Tibial nerve (tissue), 4 donors: ENCODE results near the gene ALK. TPM values are rescaled to one million over a fixed set of nuclear protein-coding genes. Genes with fewer than 3 reads are reported as not detected.

Source experiments
- DNase-seq, 2 donors: peaks; one replicate each; pipeline ENCODE4 v3.0.0-alpha.2; 2019; ENCODE audit warnings: low spot score in 2 of 2
- H3K27ac ChIP-seq, 4 donors: fragments of 200-600 bp; sonication (generic) in 3 of 4; one replicate each; pipeline ENCODE4 v1.5.1; 2017 to 2019; ENCODE audit warnings: mild to moderate bottlenecking in 1 of 4
- H3K27me3 ChIP-seq, 2 donors: fragments of 200-600 bp; sonication (generic) in 1 of 2; one replicate each; pipeline versions ENCODE4 v1.5.1 to v1.6.0; 2017 to 2019
- H3K36me3 ChIP-seq, 3 donors: fragments of 200-600 bp; sonication (generic); one replicate each; pipeline ENCODE4 v1.5.1; 2018 to 2019
- H3K4me1 ChIP-seq, 4 donors: fragments of 200-600 bp; sonication (generic) in 3 of 4; one replicate each; pipeline ENCODE4 v1.5.1; 2017 to 2019
- H3K4me3 ChIP-seq, 4 donors: fragments of 200-600 bp; sonication (generic) in 3 of 4; one replicate each; pipeline ENCODE4 v1.5.1; 2017 to 2019; ENCODE audit warnings: mild to moderate bottlenecking in 1 of 4, moderate library complexity in 1 of 4
- H3K9me3 ChIP-seq, 4 donors: fragments of 200-600 bp; sonication (generic) in 3 of 4; one replicate each; pipeline ENCODE4 v1.5.1; 2017 to 2019
- CTCF ChIP-seq, 5 experiments: fragments of 200-600 bp in 3 of 5; fragments of 450-650 bp in 2 of 5; sonication (generic) in 3 of 5; IDR thresholded peaks; one replicate each; pipeline ENCODE4 v1.5.1; 2016 to 2019; ENCODE audit warnings: antibody characterized with exemption in 5 of 5, mild to moderate bottlenecking in 3 of 5, moderate library complexity in 2 of 5
- EP300 ChIP-seq, 2 donors: sonication (generic); formaldehyde crosslinking; IDR thresholded peaks; one replicate each; pipeline ENCODE4 v1.6.1; 2017; ENCODE audit warnings: antibody characterized with exemption in 2 of 2, mild to moderate bottlenecking in 1 of 2
- POLR2A ChIP-seq, 2 donors: fragments of 450-650 bp; IDR thresholded peaks; one replicate each; pipeline ENCODE4 v1.6.1; 2017; ENCODE audit warnings: antibody characterized with exemption in 2 of 2, mild to moderate bottlenecking in 2 of 2, moderate library complexity in 2 of 2
- WGBS, 2 donors: methylation state at CpG; one replicate each; pipeline ENCODE4 v1.1.5; 2018; 5-methylcytosine and 5-hydroxymethylcytosine counted together
- total RNA-seq, 4 donors: library from RNA; depleted of rRNA; stranded (reverse); fragments of >200 nt; gene quantifications; one replicate each; pipeline ENCODE4 v1.1.0, GENCODE V29; 2016

The ALK gene
- total RNA-seq, 4 donors from 2014 or later, result 0.39 to 4.8 (median 0.66) TPM

GRCh38 chr2:29269095-29269764 is 652.2 kb downstream of the ALK start:
- Histone ChIP-seq H3K27me3 (no peaks in the 10 kb centered on the region), H3K4me1 (no peaks in the 10 kb centered on the region), H3K4me3 (no peak overlapping the region), H3K9me3 (no peaks in the 10 kb centered on the region), H3K36me3 (no peaks in the 10 kb centered on the region), H3K27ac (no peak overlapping the region)
- 81 to 82% methylated on average over 11 of the region's 11 CpGs for WGBS, 2 donors
- DNase-seq, result no peak
- TF ChIP-seq CTCF (IDR thresholded peaks at IDR 0.05), result no peak
- no peak for TF ChIP-seq EP300 (IDR thresholded peaks at IDR 0.05)
- no peak for TF ChIP-seq POLR2A (IDR thresholded peaks at IDR 0.05)

- Histone ChIP-seq H3K36me3 (no peaks in the 10 kb centered on the region), H3K9me3 (no peaks in the 10 kb centered on the region), H3K4me1 (no peaks in the 10 kb centered on the region), H3K27me3 (no peaks in the 10 kb centered on the region), H3K27ac (no peak overlapping the region), H3K4me3 (no peak overlapping the region)
- 25 to 27% methylated on average over 2 of the region's 2 CpGs for WGBS, 2 donors
- TF ChIP-seq EP300 (IDR thresholded peaks at IDR 0.05) (no peak), CTCF (IDR thresholded peaks at IDR 0.05) (no peak), POLR2A (IDR thresholded peaks at IDR 0.05) (no peak)
- no peak for DNase-seq
Observed at GRCh38 chr2:29267720-29268119, 653.7 kb downstream of the ALK start.

GRCh38 chr2:29263886-29264285 is 657.5 kb downstream of the ALK start:
- Histone ChIP-seq H3K4me1 (no peaks in the 10 kb centered on the region), H3K27ac (no peak overlapping the region), H3K4me3 (no peak overlapping the region), H3K27me3 (no peaks in the 10 kb centered on the region), H3K36me3 (no peaks in the 10 kb centered on the region), H3K9me3 (no peaks in the 10 kb centered on the region)
- TF ChIP-seq EP300 (IDR thresholded peaks at IDR 0.05) (no peak), CTCF (IDR thresholded peaks at IDR 0.05) (no peak), POLR2A (IDR thresholded peaks at IDR 0.05) (no peak)
- WGBS, 2 donors, result 95% methylated on average over 5 of the region's 5 CpGs
- DNase-seq, result no peak

DNA sequence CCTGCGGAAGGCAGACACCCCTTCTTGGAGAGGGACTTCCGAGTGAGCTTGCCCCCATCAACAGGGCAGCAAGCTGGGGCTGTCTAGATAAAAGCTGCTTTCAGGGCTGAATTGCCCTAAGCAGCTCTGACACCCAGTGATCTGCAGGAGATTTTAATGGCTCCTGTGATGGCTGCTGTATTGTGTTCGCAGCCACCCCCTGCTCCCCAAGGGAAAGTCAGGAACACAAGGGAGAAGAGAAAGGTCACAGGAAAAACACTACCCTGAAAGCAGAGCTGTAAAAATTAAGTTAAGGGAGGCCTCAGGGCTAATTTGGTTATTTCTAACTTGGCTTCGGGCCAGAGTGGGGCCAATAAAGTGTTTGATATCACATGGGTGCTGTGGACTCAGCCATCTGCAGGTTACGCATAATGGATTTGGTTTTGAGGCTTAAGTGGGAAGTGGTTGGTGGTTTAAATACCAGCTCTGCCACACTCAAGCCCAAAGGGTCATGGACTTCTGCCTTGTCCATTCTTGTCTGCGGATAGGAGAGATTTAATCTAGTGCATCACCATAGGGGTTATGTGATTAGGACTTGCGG is 658.6 kb downstream of the ALK start:
- Histone ChIP-seq H3K4me3 (no peak overlapping the region), H3K36me3 (no peaks in the 10 kb centered on the region), H3K4me1 (no peaks in the 10 kb centered on the region), H3K9me3 (no peaks in the 10 kb centered on the region), H3K27me3 (no peaks in the 10 kb centered on the region), H3K27ac (no peak overlapping the region)
- no peak for DNase-seq
- WGBS, 2 donors, result 67 to 77% methylated on average over 7 of the region's 7 CpGs
- no peak for TF ChIP-seq CTCF (IDR thresholded peaks at IDR 0.05)
- no peak for TF ChIP-seq EP300 (IDR thresholded peaks at IDR 0.05)
- TF ChIP-seq POLR2A (IDR thresholded peaks at IDR 0.05), result no peak

DNA sequence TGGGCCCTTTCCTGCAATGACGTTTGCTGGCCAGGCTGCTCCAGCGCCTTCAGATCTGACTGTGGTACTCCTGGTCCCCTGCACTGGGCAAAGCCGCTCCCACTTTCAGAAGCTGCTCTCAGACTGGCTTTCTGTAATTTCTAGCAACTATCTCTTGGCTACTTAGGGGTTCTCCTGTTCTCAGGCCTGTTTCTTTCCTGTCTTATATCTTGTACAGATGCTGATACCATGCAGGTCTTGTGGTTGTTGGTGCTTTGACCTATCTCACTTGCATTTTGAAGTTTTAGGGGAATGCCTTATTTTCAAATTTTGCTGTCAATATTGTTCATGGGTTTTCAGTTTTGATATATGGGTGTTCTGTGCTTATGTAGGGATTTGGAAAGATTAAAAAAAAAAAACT is 660.4 kb downstream of the ALK start:
- Histone ChIP-seq H3K27me3 (no peaks in the 10 kb centered on the region), H3K36me3 (no peaks in the 10 kb centered on the region), H3K4me3 (no peak overlapping the region), H3K9me3 (no peaks in the 10 kb centered on the region), H3K27ac (no peak overlapping the region), H3K4me1 (no peaks in the 10 kb centered on the region)
- 72 to 78% methylated on average over 3 of the region's 3 CpGs for WGBS, 2 donors
- DNase-seq, result no peak
- TF ChIP-seq CTCF (IDR thresholded peaks at IDR 0.05) (no peak), EP300 (IDR thresholded peaks at IDR 0.05) (no peak), POLR2A (IDR thresholded peaks at IDR 0.05) (no peak)
